IPS-15b (cell line): ENCODE results near the gene C10orf90.

Source experiments
- H3K27me3 ChIP-seq: one replicate; pipeline ENCODE4 v1.6.1; 2013; ENCODE audit warnings: low read length; ENCODE audit not compliant: control insufficient read depth, insufficient read depth
- H3K36me3 ChIP-seq: one replicate; pipeline ENCODE4 v1.6.1; 2013; ENCODE audit warnings: low read length; ENCODE audit not compliant: control insufficient read depth, insufficient read depth
- H3K4me1 ChIP-seq: one replicate; pipeline ENCODE4 v1.6.1; 2013; ENCODE audit warnings: mild to moderate bottlenecking, low read length; ENCODE audit not compliant: control insufficient read depth, insufficient read depth
- H3K4me3 ChIP-seq: one replicate; pipeline ENCODE4 v1.5.1; 2013; ENCODE audit warnings: low read depth, low read length
- H3K9ac ChIP-seq: one replicate; pipeline ENCODE4 v1.6.1; 2013; ENCODE audit warnings: low read depth, mild to moderate bottlenecking, low read length
- H3K9me3 ChIP-seq: one replicate; pipeline ENCODE4 v1.6.1; 2013; ENCODE audit warnings: mild to moderate bottlenecking, low read length; ENCODE audit not compliant: control insufficient read depth, insufficient read depth

The C10orf90 gene

GRCh38 chr10:126468876-126469643, 201.4 kb downstream of the C10orf90 start:
- H3K4me3 ChIP-seq = no peak overlapping the region
- no peak overlapping the region for H3K9ac ChIP-seq
- H3K4me1 ChIP-seq = no peaks in the 10 kb centered on the region
- H3K27me3 ChIP-seq = no peaks in the 10 kb centered on the region
- no peaks in the 10 kb centered on the region for H3K36me3 ChIP-seq
- no peaks in the 10 kb centered on the region for H3K9me3 ChIP-seq

- no peaks in the 10 kb centered on the region for H3K4me1 ChIP-seq
- H3K4me3 ChIP-seq = no peak overlapping the region
- no peaks in the 10 kb centered on the region for H3K36me3 ChIP-seq
- H3K9ac ChIP-seq = no peak overlapping the region
- H3K27me3 ChIP-seq = no peaks in the 10 kb centered on the region
- H3K9me3 ChIP-seq = no peaks in the 10 kb centered on the region
These were observed 202.0 kb downstream of the C10orf90 start for GRCh38 chr10:126468467-126468866.

GRCh38 chr10:126465771-126466170, 204.7 kb downstream of the C10orf90 start:
- Histone ChIP-seq H3K4me1 (no peaks in the 10 kb centered on the region), H3K27me3 (no peaks in the 10 kb centered on the region), H3K9me3 (no peaks in the 10 kb centered on the region), H3K36me3 (no peaks in the 10 kb centered on the region), H3K9ac (no peak overlapping the region), H3K4me3 (no peak overlapping the region)

- no peaks in the 10 kb centered on the region for H3K36me3 ChIP-seq
- no peaks in the 10 kb centered on the region for H3K27me3 ChIP-seq
- no peaks in the 10 kb centered on the region for H3K9me3 ChIP-seq
- no peaks in the 10 kb centered on the region for H3K4me1 ChIP-seq
- H3K4me3 ChIP-seq = no peak overlapping the region
- no peak overlapping the region for H3K9ac ChIP-seq
These were observed 207.2 kb downstream of the C10orf90 start for GRCh38 chr10:126463286-126463685.

- Histone ChIP-seq H3K9ac (no peak overlapping the region), H3K27me3 (no peaks in the 10 kb centered on the region), H3K36me3 (no peaks in the 10 kb centered on the region), H3K9me3 (no peaks in the 10 kb centered on the region), H3K4me3 (no peak overlapping the region), H3K4me1 (no peaks in the 10 kb centered on the region)
These were observed 209.1 kb downstream of the C10orf90 start for GRCh38 chr10:126461289-126461940.

GRCh38 chr10:126459878-126460481, 210.5 kb downstream of the C10orf90 start:
- Histone ChIP-seq H3K27me3 (no peaks in the 10 kb centered on the region), H3K9me3 (no peaks in the 10 kb centered on the region), H3K36me3 (no peaks in the 10 kb centered on the region), H3K9ac (no peak overlapping the region), H3K4me1 (no peaks in the 10 kb centered on the region), H3K4me3 (no peak overlapping the region)

GRCh38 chr10:126459032-126459831, 211.3 kb downstream of the C10orf90 start:
- H3K4me1 ChIP-seq = no peaks in the 10 kb centered on the region
- no peaks in the 10 kb centered on the region for H3K27me3 ChIP-seq
- H3K36me3 ChIP-seq = no peaks in the 10 kb centered on the region
- no peak overlapping the region for H3K4me3 ChIP-seq
- H3K9me3 ChIP-seq = no peaks in the 10 kb centered on the region
- no peak overlapping the region for H3K9ac ChIP-seq

GRCh38 chr10:126458466-126458865, 212.0 kb downstream of the C10orf90 start:
- Histone ChIP-seq H3K9me3 (no peaks in the 10 kb centered on the region), H3K36me3 (no peaks in the 10 kb centered on the region), H3K9ac (no peak overlapping the region), H3K4me3 (no peak overlapping the region), H3K27me3 (no peaks in the 10 kb centered on the region), H3K4me1 (no peaks in the 10 kb centered on the region)

GRCh38 chr10:126456632-126457031, 213.9 kb downstream of the C10orf90 start:
- Histone ChIP-seq H3K4me3 (no peak overlapping the region), H3K27me3 (no peaks in the 10 kb centered on the region), H3K9me3 (no peaks in the 10 kb centered on the region), H3K4me1 (no peaks in the 10 kb centered on the region), H3K36me3 (no peaks in the 10 kb centered on the region), H3K9ac (no peak overlapping the region)

- Histone ChIP-seq H3K36me3 (no peaks in the 10 kb centered on the region), H3K9me3 (no peaks in the 10 kb centered on the region), H3K9ac (no peak overlapping the region), H3K4me1 (no peaks in the 10 kb centered on the region), H3K4me3 (no peak overlapping the region), H3K27me3 (no peaks in the 10 kb centered on the region)
These were observed 214.6 kb downstream of the C10orf90 start for GRCh38 chr10:126455766-126456405.

- Histone ChIP-seq H3K4me1 (no peaks in the 10 kb centered on the region), H3K4me3 (no peak overlapping the region), H3K9me3 (no peaks in the 10 kb centered on the region), H3K27me3 (no peaks in the 10 kb centered on the region), H3K36me3 (no peaks in the 10 kb centered on the region), H3K9ac (no peak overlapping the region)
These were observed 215.3 kb downstream of the C10orf90 start for GRCh38 chr10:126455036-126455765.
